ENCODE results near the gene FAM114A1.
"Not testable (repeated sequence)": the region's sequence is repeated elsewhere in the genome, so short reads cannot be mapped to it uniquely, and the experiment has no call there.

Gene FAM114A1

DNA sequence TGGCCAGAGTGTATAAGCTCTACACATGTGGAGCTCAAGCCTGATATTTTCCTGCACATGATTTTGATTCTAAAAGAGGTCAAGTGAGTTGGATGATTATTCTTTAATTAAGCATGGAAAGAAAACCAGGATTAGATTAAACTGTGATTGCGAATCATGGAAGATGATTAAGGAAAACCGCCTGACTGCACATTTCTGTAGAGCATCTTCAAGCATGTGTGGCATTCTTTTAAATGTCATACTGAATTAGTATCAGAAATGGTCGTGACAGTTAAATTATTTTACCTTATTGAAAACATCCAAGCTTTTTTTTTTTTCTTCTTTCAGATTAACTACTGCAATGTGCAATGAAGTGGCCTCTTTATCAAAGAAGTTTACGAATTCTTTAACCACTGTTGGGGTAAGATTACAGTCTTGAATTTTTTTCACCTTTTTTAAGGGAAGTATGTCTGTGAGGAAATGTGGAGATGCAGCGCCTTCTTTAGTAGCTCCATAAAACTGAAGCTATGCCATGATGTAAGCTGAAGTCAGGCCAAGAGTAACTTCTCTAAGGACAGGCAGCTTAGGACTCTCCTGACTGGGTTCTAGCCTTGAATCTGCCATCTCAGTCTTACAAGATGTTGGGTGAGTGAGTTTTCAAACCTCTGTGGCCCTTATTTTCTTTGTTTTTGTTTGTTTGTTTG lies 67.9 kb downstream of the FAM114A1 start:
- no peak for DNase-seq (ENCODE audit: low read depth)

DNA sequence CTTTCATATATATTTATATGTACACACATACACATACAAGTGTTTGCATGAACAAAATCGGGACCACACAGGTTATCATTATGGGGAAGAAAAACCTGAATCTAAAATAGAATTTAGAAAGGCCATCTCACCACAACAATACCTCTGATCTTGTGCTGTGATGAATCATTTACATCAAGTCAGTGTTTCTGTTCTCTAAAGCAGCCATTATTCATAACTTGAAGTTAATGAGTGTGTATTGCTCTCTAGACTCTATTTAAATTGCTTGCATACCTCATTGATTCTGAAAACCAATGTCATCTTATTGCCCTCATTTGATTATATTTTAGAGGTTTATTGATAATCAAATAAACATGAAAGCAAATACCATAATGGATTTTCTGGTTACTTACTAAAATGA lies 71.6 kb downstream of the FAM114A1 start:
- no peak for DNase-seq (ENCODE audit: low read depth)

DNA sequence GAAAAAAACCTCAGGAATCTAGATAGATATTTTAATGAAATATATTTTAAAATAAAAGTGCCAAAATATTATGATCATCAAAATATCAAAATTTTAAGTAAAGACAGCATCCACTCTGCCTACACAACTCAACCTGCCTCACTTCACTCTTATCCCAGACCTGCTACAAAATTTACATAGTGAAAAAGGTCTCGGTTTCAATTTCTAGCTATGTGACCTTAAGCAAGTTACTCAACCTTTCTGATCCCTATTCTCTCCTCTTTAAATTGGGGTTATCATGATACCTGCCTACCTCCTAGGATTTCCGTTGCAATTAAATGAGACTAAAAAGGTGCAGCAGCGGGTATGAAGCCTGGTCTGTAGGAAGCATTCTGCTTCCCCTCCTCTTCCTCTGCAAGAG lies 72.9 kb downstream of the FAM114A1 start:
- DNase-seq (ENCODE audit: low read depth), result no peak

GRCh38 chr4:38941906-38942305 lies 74.3 kb downstream of the FAM114A1 start:
- not testable (repeated sequence) for DNase-seq (ENCODE audit: low read depth)

- DNase-seq (ENCODE audit: low read depth), result no peak
These were observed 75.7 kb downstream of the FAM114A1 start for GRCh38 chr4:38943343-38943742.

DNA sequence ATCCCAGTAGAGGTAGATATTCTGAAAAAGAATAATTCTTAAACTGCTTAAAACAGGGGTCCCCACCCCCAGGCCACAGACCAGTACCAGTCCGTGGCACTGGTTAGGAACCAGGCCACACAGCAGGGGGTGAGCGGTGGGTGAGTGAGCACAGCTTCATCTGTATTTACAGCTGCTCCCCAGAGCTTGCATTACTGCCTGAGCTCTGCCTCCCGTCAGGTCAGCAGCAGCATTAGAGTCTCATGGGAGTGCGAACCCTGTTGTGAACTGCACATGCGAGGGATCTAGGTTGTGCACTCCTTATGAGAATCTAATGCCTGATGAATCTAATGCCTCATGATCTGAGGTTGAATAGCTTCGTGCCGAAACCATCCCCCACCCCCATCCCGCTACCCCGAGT lies 76.8 kb downstream of the FAM114A1 start:
- DNase-seq (ENCODE audit: low read depth), result no peak

GRCh38 chr4:38946919-38947318 lies 79.3 kb downstream of the FAM114A1 start:
- no peak for DNase-seq (ENCODE audit: low read depth)

GRCh38 chr4:38948551-38948950 lies 80.9 kb downstream of the FAM114A1 start:
- DNase-seq (ENCODE audit: low read depth), result no peak

DNA sequence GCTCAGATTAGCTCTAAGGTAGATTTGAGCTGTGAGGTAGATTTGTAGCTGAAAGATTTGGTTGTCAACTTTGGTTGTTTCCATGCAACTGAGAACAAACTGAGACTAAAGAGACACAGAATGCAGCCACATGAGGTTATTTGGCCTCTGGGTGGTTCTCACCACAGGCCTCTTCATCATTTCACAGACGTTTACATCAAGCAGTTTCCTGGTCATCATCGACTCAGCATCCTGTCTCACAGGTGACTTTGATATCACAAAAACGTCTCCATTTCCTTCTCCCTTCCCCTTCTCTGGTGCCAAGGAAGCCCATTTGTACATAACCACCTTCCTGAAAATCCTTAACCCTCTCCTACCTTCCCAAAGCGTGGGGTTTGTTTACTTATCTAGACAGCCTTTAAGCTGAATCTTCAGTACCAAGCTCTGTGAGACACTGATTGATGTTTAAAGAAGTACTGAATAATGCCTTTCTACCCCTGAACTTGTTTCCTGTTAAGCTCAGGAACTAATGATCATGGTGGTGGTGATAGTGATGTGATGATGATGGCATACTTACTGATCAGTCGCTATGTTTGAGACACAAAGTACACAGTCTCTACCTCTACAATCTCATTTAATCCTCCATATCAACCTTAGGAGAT lies 81.9 kb downstream of the FAM114A1 start:
- DNase-seq (ENCODE audit: low read depth), result no peak

GRCh38 chr4:38950159-38950558 lies 82.6 kb downstream of the FAM114A1 start:
- DNase-seq (ENCODE audit: low read depth), result no peak

GRCh38 chr4:38950734-38951133 lies 83.1 kb downstream of the FAM114A1 start:
- no peak for DNase-seq (ENCODE audit: low read depth)

DNA sequence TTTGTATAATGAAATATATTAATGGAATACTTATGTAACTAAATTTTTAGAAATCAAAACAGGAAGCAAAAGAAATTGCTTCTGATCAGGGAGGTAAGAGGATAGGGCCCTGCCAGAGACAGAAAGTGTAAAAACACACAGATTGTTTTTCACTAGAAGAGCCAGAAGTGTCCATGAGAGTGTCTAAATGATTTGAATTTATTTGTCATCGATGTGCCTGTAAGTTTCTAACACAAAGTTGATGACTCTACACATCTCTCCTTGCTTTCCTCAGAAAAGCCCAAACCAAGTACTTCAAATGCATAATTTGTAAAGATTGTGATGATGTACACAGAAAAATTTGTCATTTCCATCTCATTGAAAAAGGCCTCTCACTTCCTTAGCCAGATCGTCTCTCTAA lies 84.0 kb downstream of the FAM114A1 start:
- no peak for DNase-seq (ENCODE audit: low read depth)

- DNase-seq (ENCODE audit: low read depth), result no peak
These were observed 84.4 kb downstream of the FAM114A1 start for GRCh38 chr4:38952017-38952416.

- DNase-seq (ENCODE audit: low read depth), result no peak
These were observed 87.1 kb downstream of the FAM114A1 start for GRCh38 chr4:38954727-38955126.

- DNase-seq (ENCODE audit: low read depth), result no peak
These were observed 88.4 kb downstream of the FAM114A1 start for GRCh38 chr4:38955957-38956356.

- no peak for DNase-seq (ENCODE audit: low read depth)
These were observed 89.7 kb downstream of the FAM114A1 start for GRCh38 chr4:38957261-38957815.

DNA sequence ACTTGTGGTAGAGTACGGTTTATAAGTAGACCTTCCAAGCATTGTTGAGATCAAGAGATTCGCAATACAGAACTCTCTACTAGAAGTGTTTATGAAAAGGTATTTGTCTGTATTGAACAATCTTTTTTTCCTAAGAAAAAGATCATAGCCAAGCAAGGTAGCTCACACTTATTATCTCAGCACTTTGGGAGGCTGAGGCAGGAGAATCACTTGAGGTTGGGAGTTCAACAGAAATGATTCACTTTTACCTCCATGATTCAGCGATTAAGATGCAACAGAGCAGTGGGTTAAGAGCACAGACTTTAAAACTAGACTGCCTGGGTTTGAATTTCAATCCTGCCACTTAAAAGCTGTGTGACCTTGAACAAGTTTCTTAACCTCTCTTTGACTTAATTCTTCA lies 90.3 kb downstream of the FAM114A1 start:
- no peak for DNase-seq (ENCODE audit: low read depth)

- DNase-seq (ENCODE audit: low read depth), result no peak
These were observed 91.0 kb downstream of the FAM114A1 start for GRCh38 chr4:38958453-38959190.

- not testable (repeated sequence) for DNase-seq (ENCODE audit: low read depth)
These were observed 91.6 kb downstream of the FAM114A1 start for GRCh38 chr4:38959248-38959647.

GRCh38 chr4:38964942-38965775 lies 97.6 kb downstream of the FAM114A1 start:
- DNase-seq (ENCODE audit: low read depth), result no peak

GRCh38 chr4:38965866-38966265 lies 98.3 kb downstream of the FAM114A1 start:
- no peak for DNase-seq (ENCODE audit: low read depth)

Data from stimulated activated CD4-positive, alpha-beta T cell treated with anti-CD3 and anti-CD28 coated beads, Interleukin-2, amount 100 ng/mL, for 4 hours (primary cell).